LNCaP clone FGC (cell line): ENCODE measurements around the gene ARV1.
"Not testable (repeated sequence)": the region's sequence is repeated elsewhere in the genome, so short reads cannot be mapped to it uniquely, and the experiment has no call there.

Experiments
- DNase-seq: peaks from one replicate; pipeline ENCODE4 v3.0.0-alpha.2; 2011; ENCODE audit warnings: low read depth
- H3K4me3 ChIP-seq: 2 replicates; pipeline ENCODE4 v1.5.1; 2011; ENCODE audit warnings: mild to moderate bottlenecking, low read depth, low read length, control low read depth
- TF ChIP-seq, protein P1 (sequence below): IDR thresholded peaks from 2 replicates; pipeline ENCODE4 v1.5.1; 2012; ENCODE audit warnings: mild to moderate bottlenecking; ENCODE audit not compliant: control insufficient read depth, insufficient read depth; ENCODE audit errors: extremely low read depth

ARV1 gene

DNA sequence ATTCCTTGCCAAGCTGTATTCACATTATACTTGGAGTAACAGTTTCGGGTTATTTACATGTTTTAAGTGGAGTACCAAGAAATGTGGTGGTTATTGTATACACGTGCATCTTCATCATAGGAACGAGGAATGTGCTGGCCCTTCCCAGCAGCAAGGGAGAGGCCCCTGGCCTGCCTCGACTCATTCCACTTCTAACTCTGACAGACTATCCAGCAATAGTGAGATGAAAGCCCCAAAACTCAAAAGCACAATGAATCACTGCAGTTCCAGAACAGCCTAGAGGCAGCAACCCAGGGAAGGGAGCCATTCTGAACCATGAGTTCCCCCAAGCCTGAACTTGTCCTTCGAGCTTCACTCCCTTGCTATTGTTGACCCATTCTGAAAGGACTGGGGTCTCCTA is 38.1 kb downstream of the ARV1 start:
- TF ChIP-seq, protein P1, sequence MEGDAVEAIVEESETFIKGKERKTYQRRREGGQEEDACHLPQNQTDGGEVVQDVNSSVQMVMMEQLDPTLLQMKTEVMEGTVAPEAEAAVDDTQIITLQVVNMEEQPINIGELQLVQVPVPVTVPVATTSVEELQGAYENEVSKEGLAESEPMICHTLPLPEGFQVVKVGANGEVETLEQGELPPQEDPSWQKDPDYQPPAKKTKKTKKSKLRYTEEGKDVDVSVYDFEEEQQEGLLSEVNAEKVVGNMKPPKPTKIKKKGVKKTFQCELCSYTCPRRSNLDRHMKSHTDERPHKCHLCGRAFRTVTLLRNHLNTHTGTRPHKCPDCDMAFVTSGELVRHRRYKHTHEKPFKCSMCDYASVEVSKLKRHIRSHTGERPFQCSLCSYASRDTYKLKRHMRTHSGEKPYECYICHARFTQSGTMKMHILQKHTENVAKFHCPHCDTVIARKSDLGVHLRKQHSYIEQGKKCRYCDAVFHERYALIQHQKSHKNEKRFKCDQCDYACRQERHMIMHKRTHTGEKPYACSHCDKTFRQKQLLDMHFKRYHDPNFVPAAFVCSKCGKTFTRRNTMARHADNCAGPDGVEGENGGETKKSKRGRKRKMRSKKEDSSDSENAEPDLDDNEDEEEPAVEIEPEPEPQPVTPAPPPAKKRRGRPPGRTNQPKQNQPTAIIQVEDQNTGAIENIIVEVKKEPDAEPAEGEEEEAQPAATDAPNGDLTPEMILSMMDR = no peak
- no peak for DNase-seq
- H3K4me3 ChIP-seq = no peak overlapping the region

GRCh38 chr1:231019711-231020110 is 40.8 kb downstream of the ARV1 start:
- no peak for DNase-seq
- TF ChIP-seq, protein P1 = no peak

DNA sequence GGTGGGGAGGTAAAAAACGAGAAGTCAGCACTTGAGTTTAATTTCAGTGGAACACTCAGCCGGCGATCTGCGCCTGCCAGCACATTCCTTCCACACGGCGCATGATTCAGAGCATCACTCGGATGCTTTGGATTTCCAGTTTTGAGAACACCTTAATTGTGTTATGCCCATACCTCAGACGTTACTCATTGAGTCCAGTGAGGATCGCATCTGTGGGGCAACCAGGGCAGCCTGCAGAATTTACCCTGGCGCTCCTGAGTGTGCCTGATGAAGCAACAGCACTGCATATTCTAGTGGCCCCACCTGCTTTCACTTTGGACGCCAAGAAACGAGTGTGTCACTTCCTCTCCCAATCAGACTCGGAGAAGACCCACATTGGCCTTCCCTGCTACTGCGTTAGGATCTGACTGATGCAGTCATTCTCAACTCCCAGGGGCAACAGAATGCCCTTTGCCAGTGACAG is 41.3 kb downstream of the ARV1 start:
- TF ChIP-seq, protein P1 = no peak
- H3K4me3 ChIP-seq = no peak overlapping the region
- no peak for DNase-seq

More at GRCh38 chr1:231019711-231020110, 40.8 kb downstream of the ARV1 start:
- H3K4me3 ChIP-seq = no peak overlapping the region

GRCh38 chr1:231020816-231021215 is 41.9 kb downstream of the ARV1 start:
- H3K4me3 ChIP-seq = no peak overlapping the region
- no peak for DNase-seq
- TF ChIP-seq, protein P1 = no peak

DNA sequence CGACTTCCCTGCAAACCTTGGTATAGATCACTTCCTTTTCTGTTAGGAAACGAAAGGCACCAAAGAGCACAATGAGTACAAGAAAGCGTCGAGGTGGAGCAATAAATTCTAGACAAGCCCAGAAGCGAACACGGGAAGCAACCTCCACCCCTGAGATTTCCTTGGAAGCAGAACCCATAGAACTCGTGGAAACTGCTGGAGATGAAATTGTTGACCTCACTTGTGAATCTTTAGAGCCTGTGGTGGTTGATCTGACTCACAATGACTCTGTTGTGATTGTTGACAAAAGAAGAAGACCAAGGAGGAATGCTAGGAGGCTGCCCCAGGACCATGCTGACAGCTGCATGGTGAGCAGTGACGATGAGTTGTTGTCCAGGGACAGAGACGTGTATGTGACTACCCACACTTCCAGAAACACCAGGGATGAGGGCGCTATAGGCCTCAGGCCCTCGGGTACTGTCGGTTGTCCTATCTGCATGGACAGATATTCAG is 42.7 kb downstream of the ARV1 start:
- no peak overlapping the region for H3K4me3 ChIP-seq
- no peak for DNase-seq
- TF ChIP-seq, protein P1 = no peak

- H3K4me3 ChIP-seq, DNase-seq: not testable (repeated sequence)
Measured at GRCh38 chr1:231022543-231022942, 43.6 kb downstream of the ARV1 start.

- TF ChIP-seq, protein P1 = no peak
- H3K4me3 ChIP-seq = no peak overlapping the region
- no peak for DNase-seq
Measured at GRCh38 chr1:231023150-231023549, 44.3 kb downstream of the ARV1 start.

GRCh38 chr1:231026576-231026975 is 47.7 kb downstream of the ARV1 start:
- H3K4me3 ChIP-seq = no peak overlapping the region
- TF ChIP-seq, protein P1 = no peak
- DNase-seq = no peak
